Measurements from ENCODE around the gene FAM131C.

Gene FAM131C

GRCh38 chr1:16010837-16011236 is 62.6 kb downstream of the FAM131C start:
- DNase-seq (ENCODE audit: low read depth, low spot score): no peak
- no peak overlapping the region for H3K4me3 ChIP-seq (ENCODE audit: low read length)

- no peak overlapping the region for H3K4me3 ChIP-seq (ENCODE audit: low read length)
- no peak for DNase-seq (ENCODE audit: low read depth, low spot score)
These were observed 63.8 kb downstream of the FAM131C start for GRCh38 chr1:16009678-16010077.

GRCh38 chr1:16009030-16009460 is 64.4 kb downstream of the FAM131C start:
- H3K4me3 ChIP-seq (ENCODE audit: low read length): no peak overlapping the region
- DNase-seq (ENCODE audit: low read depth, low spot score): peak; percentile 32

Measured in Jurkat, Clone E6-1 (cell line).